OCI-LY7 (cell line): Measurements from ENCODE around the gene REX1BD. TPM values are rescaled to one million over a fixed set of nuclear protein-coding genes. Genes with fewer than 3 reads are reported as not detected.
A peak's percentile ranks its signal among the peaks of the same experiment; 100 is the strongest.

Experiments used
- BruUV-seq: library from RNA; stranded (reverse); fragments of 400-500 nt; replicated peaks from 2 replicates; lab custom pipeline; 2021; lab: Mats Ljungman, UMichigan
- CTCF ChIA-PET: fragments of 300-600 bp; sonication (Branson Sonifier 250); formaldehyde crosslinking; loops from one replicate; lab custom pipeline; 2022; ENCODE audit warnings: antibody characterized with exemption; ENCODE audit not compliant: unreplicated experiment; lab: Charles Lee
- POLR2A ChIA-PET: fragments of 300-600 bp; sonication (Branson Sonifier 250); formaldehyde crosslinking; loops from one replicate; lab custom pipeline; 2022; ENCODE audit warnings: antibody characterized with exemption; lab: Charles Lee
- DNase-seq: peaks from one replicate; pipeline ENCODE4 v3.0.0-alpha.2; 2015; ENCODE audit warnings: low spot score
- H2AFZ ChIP-seq: fragments of 200-600 bp; sonication (generic), shearing (Covaris generic); 2 replicates; pipeline ENCODE4 v1.6.1; 2014; ENCODE audit warnings: mild to moderate bottlenecking, antibody characterized with exemption, low read length, moderate library complexity
- H3K27ac ChIP-seq: fragments of 200-600 bp; sonication (generic); 2 replicates; pipeline ENCODE4 v1.5.1; 2014; ENCODE audit warnings: mixed run types, low read depth, mild to moderate bottlenecking, moderate library complexity, low read length, inconsistent platforms; ENCODE audit not compliant: poor library complexity, severe bottlenecking
- H3K36me3 ChIP-seq: fragments of 200-600 bp; sonication (generic); 2 replicates; pipeline ENCODE4 v1.6.1; 2014; ENCODE audit warnings: mild to moderate bottlenecking, antibody characterized with exemption, low read length, moderate library complexity, mixed read lengths; ENCODE audit not compliant: insufficient read depth
- H3K4me1 ChIP-seq: fragments of 200-600 bp; sonication (generic); 2 replicates; pipeline ENCODE4 v1.5.1; 2014; ENCODE audit warnings: mild to moderate bottlenecking, low read length; ENCODE audit not compliant: insufficient read depth, poor library complexity, severe bottlenecking
- H3K4me2 ChIP-seq: fragments of 200-600 bp; sonication (generic); 2 replicates; pipeline ENCODE4 v1.6.1; 2014; ENCODE audit warnings: mild to moderate bottlenecking, low read length
- H3K4me3 ChIP-seq: fragments of 200-600 bp; sonication (generic); 2 replicates; pipeline ENCODE4 v1.5.1; 2014; ENCODE audit warnings: mild to moderate bottlenecking, low read depth, low read length; ENCODE audit not compliant: poor library complexity, severe bottlenecking
- H3K79me2 ChIP-seq: fragments of 200-600 bp; sonication (generic); 2 replicates; pipeline ENCODE4 v1.6.1; 2016; ENCODE audit warnings: low read depth, mild to moderate bottlenecking, low read length, moderate library complexity, mixed read lengths; ENCODE audit not compliant: insufficient read depth
- H3K9me2 ChIP-seq: fragments of 200-600 bp; sonication (generic); 2 replicates; pipeline ENCODE4 v1.6.1; 2016; ENCODE audit warnings: mild to moderate bottlenecking, low read length, mixed read lengths; ENCODE audit not compliant: insufficient read depth
- H3K9me3 ChIP-seq: fragments of 200-600 bp; sonication (generic); 2 replicates; pipeline ENCODE4 v1.6.1; 2014; ENCODE audit warnings: mild to moderate bottlenecking, mixed run types, low read length, mixed read lengths
- H4K20me1 ChIP-seq: fragments of 200-600 bp; sonication (generic); 2 replicates; pipeline ENCODE4 v1.6.1; 2014; ENCODE audit warnings: mild to moderate bottlenecking, antibody characterized with exemption, low read length, moderate library complexity, mixed read lengths; ENCODE audit not compliant: insufficient read depth
- CTCF ChIP-seq: fragments of 200-600 bp; sonication (generic); conservative IDR thresholded peaks from 2 replicates; pipeline ENCODE4 v1.5.1; 2014; ENCODE audit warnings: mild to moderate bottlenecking, antibody characterized with exemption, low read length, moderate library complexity, mixed read lengths
- EZH2phosphoT487 ChIP-seq: fragments of 200-600 bp; sonication (generic); IDR thresholded peaks from 2 replicates; pipeline ENCODE4 v1.6.1; 2018; ENCODE audit warnings: low read depth, borderline replicate concordance, mild to moderate bottlenecking, mixed run types, antibody characterized with exemption, low read length, moderate library complexity, mixed read lengths
- intact Hi-C: fragments of 100-400 bp; cut with micrococcal nuclease; formaldehyde crosslinking; loops from one replicate; pipeline ENCODE4 v1.10.0; 2022; ENCODE audit not compliant: unreplicated experiment
- total RNA-seq, 2 experiments: library from RNA; depleted of rRNA in 1 of 2; stranded (reverse); fragments of >200 nt in 1 of 2; shearing (Covaris generic) in 1 of 2; gene quantifications; 2 replicates each; pipeline ENCODE4 v1.2.3, GENCODE V29; 2014 to 2022

The REX1BD gene
- total RNA-seq, 2 experiments from 2014 or later = 88.8 to 126 TPM

GRCh38 chr19:18593367-18594095, 4.9 kb downstream of the REX1BD start:
- Histone ChIP-seq H2AFZ (no peak overlapping the region), H3K27ac (peak overlapping the region; percentile 31)
- intact Hi-C loops = loop anchor here (1.0 to 2.0 kb wide), 2 partner anchors 79 to 254 kb away; no protein-coding TSS in a partner anchor

GRCh38 chr19:18594096-18594823, 5.7 kb downstream of the REX1BD start:
- Histone ChIP-seq H3K9me3 (no peaks in the 10 kb centered on the region), H3K4me1 (peaks cover 32% of the 10 kb centered on the region), H3K36me3 (peaks cover 17% of the 10 kb centered on the region; the same call in 1 of the 2 replicates), H4K20me1 (no peaks in the 10 kb centered on the region), H3K27ac (peak overlapping the region; percentile 31), H3K79me2 (peaks cover 10% of the 10 kb centered on the region), H3K4me2 (peak overlapping the region; percentile 80), H3K4me3 (peak overlapping the region; percentile 62), H2AFZ (peak overlapping the region; percentile 25; the same call in 1 of the 2 replicates), H3K9me2 (no peaks in the 10 kb centered on the region)
- no TSS peak for BruUV-seq
- DNase-seq = peak; percentile 89
- no peak for TF ChIP-seq EZH2phosphoT487
- peak; percentile 89 for TF ChIP-seq CTCF
- ChIA-PET POLR2A (interaction anchor here (0.6 to 0.9 kb wide), 4 partner anchors 19 to 560 kb away, joined by 3 to 5 read pairs (median 4); no protein-coding TSS in a partner anchor), CTCF (interaction anchor here (0.5 to 1.4 kb wide), 7 partner anchors 30 to 594 kb away, joined by 3 to 10 read pairs (median 5); no protein-coding TSS in a partner anchor)
- intact Hi-C loops = loop anchor here (1.0 to 2.0 kb wide), 2 partner anchors 79 to 253 kb away; no protein-coding TSS in a partner anchor

More at GRCh38 chr19:18593367-18594095, 4.9 kb downstream of the REX1BD start:
- H4K20me1 ChIP-seq = no peaks in the 10 kb centered on the region
- DNase-seq = peak; percentile 39
- H3K4me2 ChIP-seq = peak overlapping the region; percentile 80
- no TSS peak for BruUV-seq
- CTCF ChIA-PET = interaction anchor here (0.5 to 1.4 kb wide), 5 partner anchors 29 to 593 kb away, joined by 3 to 10 read pairs (median 5); no protein-coding TSS in a partner anchor
- peaks cover 17% of the 10 kb centered on the region; the same call in 1 of the 2 replicates for H3K36me3 ChIP-seq
- TF ChIP-seq EZH2phosphoT487 = no peak
- no peak for TF ChIP-seq CTCF
- peak overlapping the region; percentile 62 for H3K4me3 ChIP-seq
- POLR2A ChIA-PET = interaction anchor here (0.6 to 1.1 kb wide), 3 partner anchors 48 to 561 kb away, joined by 3 to 5 read pairs (median 3); no protein-coding TSS in a partner anchor
- peaks cover 32% of the 10 kb centered on the region for H3K4me1 ChIP-seq
- H3K79me2 ChIP-seq = peaks cover 10% of the 10 kb centered on the region
- no peaks in the 10 kb centered on the region for H3K9me3 ChIP-seq
- no peaks in the 10 kb centered on the region for H3K9me2 ChIP-seq
